Choroid plexus epithelial cell (primary cell): Measurements from ENCODE around the gene IMMP2L.

Experiments used
- DNase-seq: peaks from one replicate; pipeline ENCODE4 v3.0.0-alpha.2; 2010; ENCODE audit warnings: low read depth
- H3K4me3 ChIP-seq: 2 replicates; pipeline ENCODE4 v1.5.1; 2011; ENCODE audit warnings: low read depth, mild to moderate bottlenecking, control low read depth, low read length, moderate library complexity
- TF ChIP-seq, protein P1 (sequence below): conservative IDR thresholded peaks from 2 replicates; pipeline ENCODE4 v1.5.1; 2011; ENCODE audit warnings: low read depth, mild to moderate bottlenecking, control low read depth, inconsistent platforms, low read length, moderate library complexity

IMMP2L gene

DNA sequence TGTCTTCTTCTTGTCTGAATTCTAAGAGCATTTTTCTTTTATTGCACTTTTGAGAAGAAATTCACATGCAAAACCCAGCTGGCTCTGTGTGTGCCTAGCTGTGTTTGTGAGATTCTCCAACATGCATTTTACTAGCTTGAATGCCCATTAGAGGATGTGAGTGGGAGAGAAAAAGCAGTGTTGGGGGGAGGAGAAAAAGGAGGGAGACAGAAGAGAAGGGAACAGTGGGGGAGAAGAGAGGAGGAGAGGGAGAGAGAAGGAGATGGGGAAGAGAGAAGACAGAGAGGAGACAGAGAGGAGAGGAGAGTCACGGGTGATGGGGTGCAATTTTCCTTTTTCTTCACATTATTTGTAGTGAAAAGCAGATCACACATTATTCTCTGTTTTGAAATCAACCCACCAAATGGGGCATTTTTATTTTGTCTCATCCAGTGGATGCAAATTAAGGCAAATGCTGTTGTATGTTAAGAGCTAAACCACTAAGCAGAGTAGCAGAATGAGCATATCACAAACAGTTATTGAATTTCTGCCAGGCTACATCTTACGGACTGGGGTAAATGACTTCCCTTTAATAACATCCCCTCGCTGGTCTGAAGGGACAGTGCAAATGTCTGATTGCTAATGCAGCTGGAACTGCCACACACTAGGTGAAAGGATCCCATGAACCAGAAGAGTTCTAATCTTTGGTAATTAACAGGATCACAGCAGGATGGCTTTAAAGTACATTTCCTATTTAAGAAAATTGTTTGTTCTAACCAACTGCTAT, 470.5 kb downstream of the IMMP2L start:
- peak overlapping the region; percentile 65 for H3K4me3 ChIP-seq
- no peak for DNase-seq
- TF ChIP-seq, protein P1, sequence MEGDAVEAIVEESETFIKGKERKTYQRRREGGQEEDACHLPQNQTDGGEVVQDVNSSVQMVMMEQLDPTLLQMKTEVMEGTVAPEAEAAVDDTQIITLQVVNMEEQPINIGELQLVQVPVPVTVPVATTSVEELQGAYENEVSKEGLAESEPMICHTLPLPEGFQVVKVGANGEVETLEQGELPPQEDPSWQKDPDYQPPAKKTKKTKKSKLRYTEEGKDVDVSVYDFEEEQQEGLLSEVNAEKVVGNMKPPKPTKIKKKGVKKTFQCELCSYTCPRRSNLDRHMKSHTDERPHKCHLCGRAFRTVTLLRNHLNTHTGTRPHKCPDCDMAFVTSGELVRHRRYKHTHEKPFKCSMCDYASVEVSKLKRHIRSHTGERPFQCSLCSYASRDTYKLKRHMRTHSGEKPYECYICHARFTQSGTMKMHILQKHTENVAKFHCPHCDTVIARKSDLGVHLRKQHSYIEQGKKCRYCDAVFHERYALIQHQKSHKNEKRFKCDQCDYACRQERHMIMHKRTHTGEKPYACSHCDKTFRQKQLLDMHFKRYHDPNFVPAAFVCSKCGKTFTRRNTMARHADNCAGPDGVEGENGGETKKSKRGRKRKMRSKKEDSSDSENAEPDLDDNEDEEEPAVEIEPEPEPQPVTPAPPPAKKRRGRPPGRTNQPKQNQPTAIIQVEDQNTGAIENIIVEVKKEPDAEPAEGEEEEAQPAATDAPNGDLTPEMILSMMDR: no peak

DNA sequence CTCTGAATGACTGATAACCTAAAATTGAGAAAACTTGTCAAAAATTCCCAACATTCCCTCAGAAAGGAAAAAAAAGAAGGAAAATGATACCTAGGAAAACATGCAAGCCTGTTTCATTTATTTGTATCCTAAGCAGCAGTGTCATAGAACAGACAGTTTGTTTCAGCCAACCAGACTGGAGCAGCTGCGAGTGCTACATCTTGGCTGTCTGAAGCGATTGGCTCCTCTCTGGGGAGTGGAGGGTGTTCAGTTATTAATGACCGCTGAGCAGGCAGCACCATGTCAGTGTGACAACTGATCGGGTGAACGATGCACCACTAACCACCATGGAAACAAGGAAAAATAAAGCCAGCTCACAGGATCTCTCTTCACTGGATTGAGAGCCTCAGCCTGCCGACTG, 471.4 kb downstream of the IMMP2L start, which contains the start of gene LRRN3:
Gene LRRN3, plus strand, starts transcription at position 282 of the 400 bp plus-strand sequence. CDS start 31,646 bp downstream, outside the sequence.
- DNase-seq: peak; percentile 89

DNA sequence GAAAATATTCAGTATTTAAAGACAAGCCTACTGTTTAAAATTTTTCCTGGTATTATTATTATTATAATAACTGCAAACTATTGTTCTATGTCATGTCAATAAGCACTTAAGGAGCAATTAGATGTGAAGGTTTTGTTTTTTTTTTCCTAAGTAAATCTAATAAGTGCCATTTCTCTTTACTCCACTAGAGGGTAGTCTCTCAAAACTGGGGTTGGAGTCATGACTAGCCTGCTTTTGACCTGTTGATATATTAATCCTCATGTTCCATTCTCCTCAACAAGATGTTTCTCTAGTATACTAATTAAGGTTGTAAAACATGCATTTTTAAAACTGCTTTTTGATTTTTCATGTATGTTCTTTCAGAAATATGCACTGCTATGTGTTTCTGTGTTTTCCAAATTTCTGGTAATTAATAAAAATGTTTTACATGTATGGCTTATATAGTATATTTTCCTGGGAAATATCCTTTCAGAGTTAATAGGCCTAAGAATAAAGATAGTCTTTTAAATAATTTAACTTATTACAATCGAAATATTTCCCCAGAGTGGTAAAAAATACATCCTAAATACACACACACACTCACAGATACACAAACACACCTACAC, 472.4 kb downstream of the IMMP2L start:
- peak; percentile 80 for DNase-seq

More for the DNA sequence above, 471.4 kb downstream of the IMMP2L start, which contains the start of gene LRRN3:
- H3K4me3 ChIP-seq: peak within 1 kb of the TSS; percentile 65
- TF ChIP-seq, protein P1: no peak

DNA sequence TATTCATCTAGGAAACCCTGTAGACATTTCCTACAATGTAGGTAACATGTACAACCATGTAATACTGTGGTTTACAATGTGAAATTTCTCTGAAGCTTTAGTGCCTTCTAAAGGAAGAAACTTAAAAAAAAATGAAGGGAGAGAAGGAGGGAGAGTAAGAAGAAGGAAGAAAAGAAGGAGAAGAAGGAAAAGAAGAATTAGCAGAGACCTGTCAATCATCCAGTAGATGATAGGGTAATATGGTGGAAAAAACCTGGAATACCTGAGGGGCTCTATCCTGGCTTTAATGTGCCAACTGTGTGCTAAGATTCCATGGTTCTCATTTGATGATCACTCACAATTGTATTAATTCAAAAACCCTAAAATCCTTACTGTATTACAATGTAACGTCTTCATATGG, 474.0 kb downstream of the IMMP2L start:
- H3K4me3 ChIP-seq: no peak overlapping the region
- DNase-seq: no peak
- TF ChIP-seq, protein P1: no peak

More for the DNA sequence above, 472.4 kb downstream of the IMMP2L start:
- no peak overlapping the region for H3K4me3 ChIP-seq
- TF ChIP-seq, protein P1: peak; percentile 76

DNA sequence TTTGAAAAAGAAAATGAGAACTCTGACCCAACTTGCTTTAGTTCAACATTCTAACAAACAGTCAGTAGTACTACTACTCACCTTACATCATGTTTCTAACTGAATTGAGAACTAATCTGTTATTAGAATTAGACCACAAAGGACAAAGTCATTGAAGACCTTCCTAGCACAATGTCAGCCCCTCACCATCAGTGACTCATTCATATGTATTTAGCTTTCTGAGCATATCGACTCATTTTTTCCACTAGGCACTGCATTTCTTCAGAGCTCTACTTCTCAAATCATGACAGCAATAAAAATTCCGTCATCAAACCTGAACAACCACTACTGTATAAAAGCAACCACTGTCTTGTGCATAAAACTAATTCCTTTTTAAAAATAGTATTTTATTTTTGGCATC, 475.8 kb downstream of the IMMP2L start:
- DNase-seq: no peak
- H3K4me3 ChIP-seq: no peak overlapping the region
- TF ChIP-seq, protein P1: no peak

DNA sequence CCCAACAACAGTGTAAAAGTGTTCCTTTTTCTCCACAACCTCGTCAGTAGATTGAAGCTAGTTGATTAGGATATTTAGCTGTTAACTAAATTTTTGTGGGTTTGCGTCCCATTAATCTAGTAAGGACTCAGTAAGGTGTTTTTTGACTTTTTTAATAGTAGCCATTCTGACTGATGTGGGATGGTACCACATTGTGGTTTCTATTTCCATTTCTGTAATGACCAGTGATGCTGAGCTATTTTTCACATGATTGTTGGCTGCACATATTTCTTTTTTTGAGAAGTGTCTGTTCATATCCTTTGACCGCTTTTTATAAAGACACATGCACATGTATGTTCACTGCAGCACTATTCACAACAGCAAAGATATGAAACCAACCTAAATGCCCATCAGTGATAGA, 476.9 kb downstream of the IMMP2L start:
- H3K4me3 ChIP-seq: no peak overlapping the region
- TF ChIP-seq, protein P1: no peak
- DNase-seq: no peak
